Measurements from ENCODE around the gene SPRR2F.
"Not testable (repeated sequence)": the region's sequence is repeated elsewhere in the genome, so short reads cannot be mapped to it uniquely, and the experiment has no call there.

The SPRR2F gene, protein sequence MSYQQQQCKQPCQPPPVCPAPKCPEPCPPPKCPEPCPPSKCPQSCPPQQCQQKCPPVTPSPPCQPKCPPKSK

DNA sequence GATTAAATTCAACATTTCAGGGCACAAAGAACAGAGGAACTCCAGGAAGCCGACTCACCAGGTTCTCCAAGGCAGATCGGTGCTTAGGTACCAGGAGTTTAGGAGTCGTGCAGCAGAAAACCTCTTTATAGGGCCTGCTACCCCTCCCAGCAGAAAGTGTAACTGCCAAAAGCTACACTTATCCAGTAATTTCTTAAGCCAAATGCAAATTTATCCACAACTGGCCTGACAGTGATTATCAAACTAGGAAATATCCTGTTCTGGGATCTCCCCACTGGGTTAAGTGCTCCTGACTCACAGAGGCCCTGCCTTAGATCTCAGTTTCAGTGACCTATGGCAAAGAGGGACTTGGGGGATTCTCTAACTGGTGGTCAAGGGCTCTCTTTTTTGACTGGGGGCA, at the start of gene SPRR2F:
Gene SPRR2F, minus strand, starts transcription at position 101 of the 400 bp plus-strand sequence. CDS start 783 bp downstream, outside the sequence.
- DNase-seq (ENCODE audit: low read depth, low spot score): no peak

DNA sequence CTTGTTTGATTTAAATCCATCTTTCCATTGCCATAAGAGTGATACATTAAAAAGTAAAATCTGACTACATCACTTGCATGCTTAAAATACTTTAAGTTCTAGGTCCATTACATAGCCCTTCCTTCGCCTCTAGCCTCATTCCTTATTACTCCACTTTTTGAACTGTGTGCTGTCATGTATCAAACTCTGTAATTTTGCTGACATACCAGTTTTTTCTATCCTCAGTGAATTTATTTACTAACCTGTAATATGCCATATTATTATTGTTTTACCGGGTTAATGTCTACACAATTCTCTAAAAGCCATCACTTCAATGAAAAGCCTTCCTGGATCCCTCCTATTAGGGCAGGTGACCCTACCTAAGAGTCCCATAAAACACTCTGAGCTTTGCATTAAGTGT, 42.2 kb upstream of the SPRR2F start:
- no peak for DNase-seq (ENCODE audit: low read depth, low spot score)

DNA sequence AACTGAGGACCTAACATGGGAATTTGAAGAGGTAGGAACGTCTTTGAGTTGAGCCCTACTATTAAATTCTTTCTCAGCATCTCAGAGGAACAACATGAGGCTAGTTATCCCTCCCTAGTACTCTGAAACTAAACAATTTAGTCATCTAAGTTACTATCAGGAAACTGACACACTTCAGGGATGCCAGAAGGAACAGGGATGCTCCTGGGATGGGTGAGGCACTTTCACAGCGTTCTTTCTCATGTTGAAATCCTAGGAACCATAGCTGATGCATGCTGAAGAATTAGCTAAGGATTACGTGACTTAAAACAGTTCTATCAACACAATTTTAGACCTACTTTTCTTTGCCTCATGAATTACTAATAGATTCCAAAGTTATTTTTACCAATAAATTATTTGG, 39.2 kb upstream of the SPRR2F start:
- DNase-seq (ENCODE audit: low read depth, low spot score): no peak

DNA sequence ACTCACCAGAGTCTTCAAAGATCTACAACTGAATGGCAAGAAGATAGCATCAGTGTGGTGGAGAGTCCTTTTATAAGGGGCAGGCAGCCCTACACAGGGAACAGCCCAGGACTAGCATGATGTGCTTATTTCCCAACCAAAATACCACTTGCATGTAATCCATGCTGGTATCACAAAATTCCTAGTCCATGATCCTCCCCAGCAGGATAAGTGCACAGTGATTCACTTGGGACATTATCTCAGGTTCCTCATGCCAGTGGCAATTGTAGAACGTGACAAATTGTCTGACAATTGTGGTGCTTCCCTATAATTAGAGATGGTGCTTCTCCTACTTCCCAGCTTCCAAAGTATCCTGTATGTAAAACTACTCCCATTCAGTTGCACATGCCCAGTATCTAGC, 37.5 kb upstream of the SPRR2F start, which contains the start of gene SPRR2G:
Gene SPRR2G, minus strand, starts transcription at position 45 of the 400 bp plus-strand sequence. CDS start 780 bp downstream, outside the sequence.
- no peak for DNase-seq (ENCODE audit: low read depth, low spot score)

DNA sequence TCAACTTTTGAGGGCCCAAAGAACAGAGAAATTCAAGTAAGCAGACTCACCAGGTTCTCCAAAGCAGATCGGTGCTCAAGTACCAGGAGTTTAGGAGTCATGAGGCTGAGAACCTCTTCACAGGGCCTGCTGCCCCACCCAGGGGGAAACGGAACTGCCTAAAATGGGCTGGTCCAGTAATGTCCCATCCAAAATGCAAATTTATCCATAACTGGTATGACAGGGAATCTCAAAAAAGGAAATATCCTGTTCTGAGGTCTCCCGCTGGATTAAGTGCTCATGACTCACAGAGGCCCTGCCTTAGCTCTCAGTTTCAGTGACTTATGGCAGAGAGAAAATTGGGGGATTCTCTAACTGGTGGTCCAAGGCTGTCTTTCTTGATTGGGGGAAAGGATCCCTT, 28.1 kb upstream of the SPRR2F start:
- no peak for DNase-seq (ENCODE audit: low read depth, low spot score)

DNA sequence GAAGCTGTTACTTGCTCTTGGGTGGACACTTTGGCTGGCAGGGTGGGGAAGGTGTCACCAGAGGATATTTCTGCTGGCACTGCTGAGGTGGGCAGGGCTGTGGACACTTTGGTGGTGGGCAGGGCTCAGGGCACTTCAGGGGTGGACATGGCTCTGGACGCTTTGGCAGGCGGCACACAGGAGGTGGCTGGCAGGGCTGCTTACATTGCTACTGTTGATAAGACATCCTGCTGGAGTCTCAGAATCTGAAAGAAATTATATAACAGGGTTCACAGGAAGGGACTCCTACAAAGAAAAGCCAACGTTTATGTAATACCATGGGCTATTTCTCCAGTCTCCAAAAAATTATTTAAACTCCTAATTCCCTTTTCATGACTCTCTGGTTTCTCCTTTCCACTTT, 27.2 kb upstream of the SPRR2F start:
- no peak for DNase-seq (ENCODE audit: low read depth, low spot score)

DNA sequence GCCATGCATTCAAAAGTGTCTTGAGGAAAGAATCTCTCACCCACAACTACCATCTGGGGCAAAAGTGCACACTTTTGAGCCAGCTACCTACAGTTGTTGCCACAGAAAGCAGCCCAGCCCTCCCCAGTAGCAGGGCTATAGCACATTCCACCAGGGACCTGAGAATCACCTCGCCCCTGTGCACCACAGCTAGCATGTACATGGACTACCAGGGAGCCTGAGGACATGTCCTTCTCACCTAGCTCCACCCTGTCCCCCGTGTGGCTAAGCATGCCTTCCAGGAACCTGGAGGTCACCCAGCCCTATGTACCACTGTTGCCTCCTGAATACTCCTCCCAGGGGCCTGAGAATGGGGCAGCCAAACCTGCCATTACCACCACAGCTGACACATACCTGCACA, 20.4 kb upstream of the SPRR2F start:
- no peak for DNase-seq (ENCODE audit: low read depth, low spot score)

DNA sequence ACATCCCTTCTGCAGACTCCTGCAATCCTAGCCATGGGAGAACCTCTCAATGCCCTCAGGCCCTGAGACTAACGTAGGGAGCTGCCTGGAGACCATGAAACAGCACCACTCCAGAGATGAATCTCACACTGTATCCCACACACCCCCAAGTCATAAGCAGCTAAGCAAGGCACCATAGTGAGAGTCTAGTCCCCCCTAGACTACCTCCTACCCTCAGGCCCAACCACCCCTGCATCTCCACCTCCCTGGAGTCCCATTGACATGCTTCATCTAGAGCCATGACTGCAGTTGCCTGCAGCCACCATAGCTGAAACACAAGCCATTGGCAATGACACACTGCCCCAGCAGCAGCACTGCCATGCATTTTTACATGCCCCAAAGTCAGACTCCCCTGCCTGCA, 20.0 kb upstream of the SPRR2F start:
- DNase-seq (ENCODE audit: low read depth, low spot score): no peak

DNA sequence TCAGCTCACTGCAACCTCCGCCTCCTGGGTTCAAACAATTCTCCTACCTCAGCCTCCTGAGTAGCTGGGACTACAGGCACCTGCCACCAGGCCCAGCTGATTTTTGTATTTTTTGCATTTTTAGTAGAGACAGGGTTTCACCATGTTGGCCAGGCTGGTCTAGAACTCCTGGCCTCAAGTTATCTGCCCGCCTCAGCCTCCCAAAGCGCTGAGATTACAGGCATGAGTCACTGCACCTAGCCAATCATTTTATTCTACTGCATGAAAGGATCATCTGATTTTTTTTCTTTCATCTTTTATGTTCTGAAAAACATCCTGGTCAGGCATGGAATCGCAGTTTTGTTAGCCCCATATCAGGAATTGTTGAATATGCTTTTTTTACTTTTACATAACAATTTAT, 15.4 kb upstream of the SPRR2F start:
- not testable (repeated sequence) for DNase-seq (ENCODE audit: low read depth, low spot score)

DNA sequence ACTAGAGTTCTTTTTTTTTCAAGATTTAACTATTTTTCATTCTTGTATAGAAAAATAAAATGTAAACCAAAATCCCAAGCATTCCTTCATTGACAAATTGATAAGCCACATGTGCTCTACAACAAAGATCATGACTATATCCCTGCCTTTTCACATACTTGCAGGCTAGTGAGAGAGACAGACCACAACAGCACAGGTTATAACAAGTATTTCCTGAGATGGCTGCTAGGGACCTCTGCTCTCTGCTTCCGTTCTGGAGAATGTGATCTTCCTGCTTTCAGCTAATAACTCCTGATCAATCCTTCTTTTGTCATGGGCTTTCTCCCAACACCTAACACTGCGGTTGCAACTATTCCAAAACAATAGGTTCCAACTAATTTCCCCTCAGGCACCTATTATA, 14.0 kb upstream of the SPRR2F start:
- DNase-seq (ENCODE audit: low read depth, low spot score): no peak

DNA sequence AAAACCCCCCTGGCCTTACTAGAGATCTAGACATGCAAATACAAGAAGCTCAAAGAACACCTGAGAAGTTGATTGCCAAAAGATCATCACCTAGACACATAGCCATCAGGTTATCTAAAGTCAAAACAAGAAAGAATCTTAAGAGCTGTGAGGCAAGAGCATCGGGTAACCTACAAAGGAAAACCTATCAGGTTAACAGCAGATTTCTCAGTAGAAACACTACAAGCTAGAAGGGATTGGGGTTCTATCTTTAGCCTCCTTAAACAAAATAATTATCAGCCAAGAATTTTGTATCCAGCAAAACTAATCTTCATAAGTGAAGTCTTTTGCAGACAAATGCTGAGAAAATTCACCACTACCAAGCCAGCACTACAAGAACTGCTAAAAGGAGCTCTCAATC, 12.2 kb upstream of the SPRR2F start:
- DNase-seq (ENCODE audit: low read depth, low spot score): no peak

DNA sequence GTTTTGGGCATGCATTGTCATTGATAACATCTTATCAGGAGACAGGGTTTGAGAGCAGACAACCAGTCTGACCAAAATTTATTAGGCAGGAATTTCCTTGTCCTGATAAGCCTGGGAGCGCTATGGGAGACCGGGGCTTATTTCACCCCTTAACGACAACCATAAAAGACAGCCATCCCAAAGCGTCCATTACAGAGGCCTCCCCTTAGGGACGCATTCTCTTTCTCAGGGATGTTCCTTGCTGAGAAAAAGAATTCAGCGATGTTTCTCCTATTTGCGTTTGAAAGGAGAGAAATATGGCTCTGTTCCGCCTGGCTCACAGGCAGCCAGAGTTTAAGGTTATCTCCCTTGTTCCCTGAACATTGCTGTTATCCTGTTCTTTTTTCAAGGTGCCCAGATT, 10.5 kb upstream of the SPRR2F start:
- DNase-seq (ENCODE audit: low read depth, low spot score): not testable (repeated sequence)

DNA sequence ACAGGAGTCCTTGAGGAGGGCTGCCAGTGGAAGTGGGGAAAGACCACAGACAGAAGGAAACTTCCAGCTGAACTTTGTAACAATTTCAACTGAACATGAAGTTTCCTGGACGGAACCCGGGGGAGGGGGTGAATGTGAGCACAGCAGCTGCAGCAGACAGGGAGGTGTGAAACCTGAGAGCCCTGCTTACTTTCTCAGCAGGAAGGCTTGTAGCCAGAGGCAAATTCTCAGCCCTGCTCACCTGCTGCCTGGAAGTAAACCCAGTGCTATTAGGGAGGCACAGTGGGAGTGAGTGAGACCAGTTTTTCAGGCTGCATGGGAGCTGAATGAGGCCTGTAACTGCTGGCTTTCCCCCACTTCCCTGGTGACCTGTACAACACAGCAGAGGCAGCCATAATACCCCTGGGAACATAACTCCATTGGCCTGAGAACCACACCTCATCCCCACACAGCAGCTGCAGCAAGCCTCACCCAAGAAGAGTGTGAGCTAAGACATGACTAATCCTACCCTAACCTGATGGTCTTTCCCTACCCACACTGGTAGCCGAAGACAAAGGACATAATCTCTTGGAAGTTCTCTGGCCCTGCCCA, 9.6 kb upstream of the SPRR2F start:
- DNase-seq (ENCODE audit: low read depth, low spot score): no peak

DNA sequence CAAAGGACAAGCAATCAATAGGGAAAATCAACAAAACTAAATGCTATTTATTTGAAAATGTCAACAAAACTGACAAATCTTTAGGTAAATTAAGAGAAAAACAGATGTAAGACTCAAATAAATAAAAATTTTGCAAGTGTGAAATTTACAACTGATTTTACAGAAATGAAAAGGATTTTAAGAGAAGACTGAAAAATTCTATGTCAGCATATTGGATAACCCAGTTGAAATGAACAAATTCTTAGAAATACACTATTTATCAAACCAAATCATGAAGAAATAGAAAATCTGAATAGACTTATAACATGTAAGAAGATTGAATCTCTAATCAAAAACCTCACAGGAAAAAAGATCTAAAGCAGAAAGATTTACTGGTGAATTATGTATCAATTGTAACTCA, 7.6 kb upstream of the SPRR2F start:
- DNase-seq (ENCODE audit: low read depth, low spot score): no peak

DNA sequence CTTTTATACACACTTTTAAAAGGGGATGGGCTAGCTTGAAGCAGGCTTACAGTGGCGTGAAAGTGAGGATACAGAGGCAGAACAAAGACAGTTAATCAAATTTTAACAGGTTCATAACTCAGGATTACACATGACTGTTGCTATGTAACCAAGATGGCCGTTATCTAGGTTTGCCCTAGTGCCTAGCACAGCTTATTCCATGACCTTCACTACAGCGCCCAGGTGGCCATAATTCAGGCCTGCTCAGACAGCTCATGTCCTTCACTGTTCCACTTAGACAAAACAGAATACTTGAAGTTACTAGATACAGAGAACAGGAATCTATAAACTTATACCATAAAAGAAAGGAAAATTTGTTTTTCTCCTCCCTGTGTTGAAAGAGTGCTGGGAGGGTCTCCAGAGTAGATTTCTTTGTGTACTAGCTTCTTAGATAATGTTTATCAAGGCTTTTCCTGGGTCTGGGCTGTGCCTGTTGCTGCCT, 6.2 kb upstream of the SPRR2F start:
- no peak for DNase-seq (ENCODE audit: low read depth, low spot score)

DNA sequence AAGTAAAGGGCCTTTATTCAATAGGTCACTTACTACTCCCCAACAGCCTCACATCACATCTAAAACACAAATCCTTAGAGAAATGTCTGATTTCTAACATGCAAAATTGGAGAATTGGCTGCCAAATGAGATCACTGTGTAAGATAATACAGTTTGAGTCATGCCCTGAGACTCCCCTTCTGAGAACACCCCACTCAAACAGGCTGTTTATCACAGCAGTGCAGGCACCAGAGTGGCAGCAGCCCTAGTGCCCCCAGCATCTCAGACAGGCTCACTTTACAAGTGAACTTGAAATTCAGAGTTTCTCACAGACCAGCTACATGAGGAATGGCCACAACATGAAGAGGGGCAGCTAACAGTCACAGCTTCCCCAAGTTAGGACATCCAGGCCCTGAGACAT, 1.9 kb upstream of the SPRR2F start:
- not testable (repeated sequence) for DNase-seq (ENCODE audit: low read depth, low spot score)

DNA sequence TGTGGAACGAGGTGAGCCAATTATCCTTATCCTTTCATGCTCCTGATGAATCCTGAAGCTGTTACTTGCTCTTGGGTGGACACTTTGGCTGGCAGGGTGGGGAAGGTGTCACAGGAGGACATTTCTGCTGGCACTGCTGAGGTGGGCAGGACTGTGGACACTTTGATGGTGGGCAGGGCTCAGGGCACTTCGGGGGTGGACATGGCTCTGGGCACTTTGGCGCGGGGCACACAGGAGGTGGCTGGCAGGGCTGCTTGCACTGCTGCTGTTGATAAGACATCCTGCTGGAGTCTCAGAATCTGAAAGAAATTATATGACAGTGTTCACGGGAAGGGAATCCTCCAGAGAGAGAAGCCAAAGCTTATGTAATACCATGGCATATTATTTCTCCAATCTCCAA, 862 bp downstream of the SPRR2F start:
- not testable (repeated sequence) for DNase-seq (ENCODE audit: low read depth, low spot score)

DNA sequence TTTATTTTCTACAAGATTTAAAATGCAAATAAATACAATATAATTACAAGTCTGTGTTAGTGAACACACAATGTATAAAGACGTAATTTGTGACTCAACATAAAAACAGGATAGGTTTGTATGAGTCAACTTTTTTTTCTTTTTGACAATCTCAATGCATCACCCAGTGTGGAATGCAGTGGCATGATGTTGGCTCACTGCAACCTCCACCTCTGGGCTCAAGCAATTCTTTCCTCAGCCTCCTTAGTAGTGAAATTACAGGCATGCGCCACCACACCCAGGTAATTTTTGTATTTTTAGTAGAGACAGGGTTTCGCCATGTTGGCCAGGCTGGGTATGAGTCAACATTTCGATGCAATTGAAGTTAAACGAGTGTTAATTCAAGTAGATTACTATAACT, 13.1 kb downstream of the SPRR2F start:
- DNase-seq (ENCODE audit: low read depth, low spot score): peak; percentile 52

DNA sequence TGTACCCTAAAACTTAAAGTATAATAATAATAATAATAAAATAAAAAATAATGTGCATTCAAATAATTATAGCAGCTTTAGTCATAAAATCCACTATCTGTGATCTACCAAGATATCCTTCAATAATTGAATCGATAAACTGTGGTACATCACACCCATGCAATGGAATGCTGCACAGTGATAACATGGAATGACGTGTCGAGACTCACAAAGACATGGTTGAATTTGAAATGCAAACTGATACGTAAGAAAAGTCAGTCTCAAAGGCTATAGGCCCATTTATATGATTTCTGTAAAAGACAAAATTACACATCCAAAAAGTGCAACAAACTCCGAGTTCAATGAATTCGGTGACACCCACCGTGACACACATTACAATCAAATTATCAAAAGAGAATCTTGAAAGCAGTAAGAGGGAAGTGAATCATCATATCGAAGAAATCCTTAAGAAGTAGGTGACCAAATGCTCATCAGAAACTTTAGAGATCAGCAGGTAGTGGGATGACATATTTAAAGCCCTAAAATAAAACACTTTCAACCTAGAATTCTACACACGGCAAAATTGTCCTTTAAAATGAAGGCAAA, 13.8 kb downstream of the SPRR2F start:
- DNase-seq (ENCODE audit: low read depth, low spot score): no peak

DNA sequence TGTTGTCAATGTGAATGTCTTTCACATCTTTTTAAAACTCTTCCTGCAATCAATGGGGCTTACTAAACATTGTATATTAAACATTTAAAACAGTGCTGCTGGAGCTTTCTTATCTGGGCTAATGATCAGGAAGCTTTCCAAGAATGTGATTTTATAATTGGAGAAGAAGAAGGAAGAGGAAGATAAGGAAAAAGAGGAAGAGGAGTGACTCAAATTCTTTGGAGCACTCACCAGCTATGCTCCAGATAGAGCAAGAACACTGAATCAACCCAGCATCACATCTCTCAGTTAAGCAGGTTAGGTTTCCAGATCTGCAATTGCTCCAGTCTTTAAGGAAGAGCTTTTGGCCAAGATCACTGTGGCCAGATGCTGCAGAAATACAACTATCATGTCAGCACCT, 17.6 kb downstream of the SPRR2F start:
- no peak for DNase-seq (ENCODE audit: low read depth, low spot score)

DNA sequence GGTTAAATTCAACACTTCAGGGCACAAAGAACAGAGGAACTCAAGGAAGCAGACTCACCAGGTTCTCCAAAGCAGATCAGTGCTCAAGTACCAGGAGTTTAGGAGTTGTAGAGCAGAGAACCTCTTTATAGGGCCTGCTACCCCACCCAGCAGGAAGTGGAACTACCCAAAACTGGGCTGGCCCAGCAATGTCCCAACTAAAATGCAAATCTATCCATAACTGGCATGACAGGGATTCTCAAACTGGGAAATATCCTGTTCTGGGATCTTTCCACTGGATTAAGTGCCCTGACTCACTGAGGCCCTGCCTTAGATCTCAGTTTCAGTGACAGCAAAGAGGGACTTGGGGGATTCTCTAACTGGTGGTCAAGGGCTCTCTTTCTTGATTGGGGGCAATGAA, 18.9 kb downstream of the SPRR2F start, which contains the start of gene SPRR2E:
Gene SPRR2E, minus strand, starts transcription at position 101 of the 400 bp plus-strand sequence. CDS start 775 bp downstream, outside the sequence.
- no peak for DNase-seq (ENCODE audit: low read depth, low spot score)

DNA sequence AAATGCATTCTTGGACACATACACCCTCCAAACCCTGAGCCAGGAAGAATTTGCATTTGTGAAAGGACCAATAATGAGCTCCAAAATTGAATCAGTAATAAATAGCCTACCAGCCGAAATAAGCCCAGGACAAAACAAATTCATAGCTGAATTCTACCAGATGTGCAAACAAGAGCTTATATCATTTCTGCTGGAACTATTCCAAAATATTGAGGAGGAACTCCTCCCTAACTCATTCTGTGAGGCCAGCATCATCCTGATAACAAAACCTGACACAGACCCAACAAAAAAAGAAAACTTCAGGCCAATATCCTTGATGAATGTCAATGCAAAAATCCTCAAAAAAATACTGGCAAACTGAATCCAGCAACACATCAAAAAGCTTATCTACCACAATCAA, 25.7 kb downstream of the SPRR2F start:
- no peak for DNase-seq (ENCODE audit: low read depth, low spot score)

DNA sequence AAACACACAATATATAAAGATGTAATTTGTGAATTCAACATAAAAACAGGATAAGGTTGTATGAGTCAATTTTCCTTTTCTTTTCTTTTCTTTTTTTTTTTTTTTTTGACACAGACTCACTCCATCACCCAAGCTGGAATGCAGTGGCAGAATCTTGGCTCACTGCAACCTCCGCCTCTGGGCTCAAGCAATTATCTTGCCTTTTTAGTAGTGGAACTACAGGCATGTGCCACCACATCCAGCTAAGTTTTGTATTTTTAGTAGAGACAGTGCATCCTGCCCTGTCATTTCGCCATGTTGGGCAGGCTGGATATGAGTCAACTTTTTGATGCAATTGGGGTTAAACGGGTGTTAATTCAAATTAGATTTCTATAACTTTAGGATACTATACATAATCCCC, 31.6 kb downstream of the SPRR2F start:
- DNase-seq (ENCODE audit: low read depth, low spot score): peak; percentile 1
